Endothelial cell of umbilical vein (primary cell): ENCODE data around the gene SH3BP2. TPM values are rescaled to one million over a fixed set of nuclear protein-coding genes. Genes with fewer than 3 reads are reported as not detected.
"Not testable (repeated sequence)": the region's sequence is repeated elsewhere in the genome, so short reads cannot be mapped to it uniquely, and the experiment has no call there.

Source experiments
- BruUV-seq: library from RNA; stranded (reverse); fragments of 400-500 nt; replicated peaks from 2 replicates; lab custom pipeline; 2021; lab: Mats Ljungman, UMichigan
- CTCF ChIA-PET: fragments of 300-600, 350-600 bp; sonication (Branson Sonifier 250); formaldehyde crosslinking; loops from one replicate; lab custom pipeline; 2021; ENCODE audit warnings: antibody characterized with exemption, inconsistent platforms; lab: Charles Lee
- POLR2A ChIA-PET: fragments of 300-600, 350-600 bp; sonication (Branson Sonifier 250); formaldehyde crosslinking; loops from one replicate; lab custom pipeline; 2021; ENCODE audit warnings: antibody characterized with exemption, inconsistent platforms; lab: Charles Lee
- DNase-seq: peaks from one replicate; pipeline ENCODE4 v3.0.0-alpha.2; 2011; ENCODE audit warnings: low read depth, low spot score
- FAIRE-seq: peaks from 2 replicates; lab custom pipeline; 2011; peaks lifted over from hg19 to GRCh38; lab: Jason Lieb, UNC
- H2AFZ ChIP-seq: 2 replicates; pipeline ENCODE4 v1.6.0; 2012; ENCODE audit warnings: low read depth, low read length, control low read depth, inconsistent platforms
- H3K27ac ChIP-seq: 2 replicates; pipeline ENCODE4 v1.5.1; 2011; ENCODE audit warnings: low read depth, mild to moderate bottlenecking, control low read depth, low read length, moderate library complexity; ENCODE audit not compliant: insufficient read depth
- H3K27me3 ChIP-seq, 2 experiments: 2 replicates each; pipeline versions ENCODE4 v1.6.0 to v1.6.1; 2011; ENCODE audit warnings: low read length in 2 of 2, mixed read lengths in 1 of 2; ENCODE audit not compliant: control insufficient read depth in 2 of 2, insufficient read depth in 2 of 2
- H3K36me3 ChIP-seq, 2 experiments: 2 replicates in 1 of 2; 3 replicates in 1 of 2; pipeline ENCODE4 v1.5.1; 2011; ENCODE audit warnings: low read length in 2 of 2, mild to moderate bottlenecking in 1 of 2, moderate library complexity in 1 of 2; ENCODE audit not compliant: control insufficient read depth in 2 of 2, insufficient read depth in 2 of 2; ENCODE audit errors: extremely low read depth in 1 of 2
- H3K4me1 ChIP-seq: 3 replicates; pipeline ENCODE4 v1.5.1; 2011; ENCODE audit warnings: mild to moderate bottlenecking, low read length; ENCODE audit not compliant: control insufficient read depth, insufficient read depth; ENCODE audit errors: extremely low read depth
- H3K4me2 ChIP-seq: 2 replicates; pipeline ENCODE4 v1.6.1; 2011; ENCODE audit warnings: low read length, control low read depth, mixed read lengths; ENCODE audit not compliant: insufficient read depth
- H3K4me3 ChIP-seq, 3 experiments: fragments of 200-600 bp in 1 of 3; sonication (generic), shearing (Covaris generic) in 1 of 3; replicated peaks in 1 of 3; 2 replicates each; pipeline ENCODE4 v1.5.1; 2011 to 2016; ENCODE audit warnings: control low read depth in 3 of 3, low read length in 3 of 3, mild to moderate bottlenecking in 2 of 3, inconsistent platforms in 1 of 3, low read depth in 1 of 3, moderate library complexity in 1 of 3; ENCODE audit not compliant: insufficient read depth in 1 of 3
- H3K79me2 ChIP-seq: 2 replicates; pipeline ENCODE4 v1.6.0; 2012; ENCODE audit warnings: low read length, inconsistent platforms; ENCODE audit not compliant: control insufficient read depth, insufficient read depth
- H3K9ac ChIP-seq: replicated peaks from 2 replicates; pipeline ENCODE3; 2011; ENCODE audit warnings: low read length, control low read depth; ENCODE audit not compliant: insufficient read depth; ENCODE audit errors: extremely low read depth
- H3K9me1 ChIP-seq: replicated peaks from 3 replicates; pipeline ENCODE4 v1.6.0; 2011; ENCODE audit warnings: mild to moderate bottlenecking, low read length; ENCODE audit not compliant: control insufficient read depth, insufficient read depth; ENCODE audit errors: extremely low read depth
- H3K9me3 ChIP-seq: replicated peaks from 2 replicates; pipeline ENCODE4 v1.5.1; 2012; ENCODE audit warnings: low read length, inconsistent platforms; ENCODE audit not compliant: control insufficient read depth, insufficient read depth
- H4K20me1 ChIP-seq: replicated peaks from 2 replicates; pipeline ENCODE3; 2011; ENCODE audit warnings: mild to moderate bottlenecking, low read length; ENCODE audit not compliant: control insufficient read depth, insufficient read depth; ENCODE audit errors: extremely low read depth
- EZH2 ChIP-seq: IDR thresholded peaks from 2 replicates; pipeline ENCODE4 v1.6.1; 2012; ENCODE audit warnings: borderline replicate concordance, low read depth, mild to moderate bottlenecking, moderate library complexity, low read length, inconsistent platforms; ENCODE audit not compliant: severe bottlenecking
- FOS ChIP-seq: IDR thresholded peaks from 2 replicates; pipeline ENCODE4 v1.6.1; 2011; ENCODE audit warnings: mild to moderate bottlenecking, low read length, moderate library complexity, borderline replicate concordance; ENCODE audit not compliant: insufficient read depth
- GATA2 ChIP-seq: IDR thresholded peaks from 2 replicates; pipeline ENCODE4 v1.7.0; 2011; ENCODE audit warnings: low read depth, mild to moderate bottlenecking, moderate library complexity, mixed read lengths, low read length; ENCODE audit not compliant: insufficient read length, insufficient read depth
- JUN ChIP-seq: IDR thresholded peaks from 2 replicates; pipeline ENCODE4 v1.6.1; 2011; ENCODE audit warnings: borderline replicate concordance, low read depth; ENCODE audit not compliant: insufficient read length, insufficient read depth
- MAX ChIP-seq: IDR thresholded peaks from 2 replicates; pipeline ENCODE4 v1.6.1; 2011; ENCODE audit not compliant: insufficient read depth, insufficient read length
- MYC ChIP-seq: IDR thresholded peaks from one replicate; pipeline ENCODE4 v1.6.1; 2011; ENCODE audit warnings: mild to moderate bottlenecking, low read depth, low read length
- POLR2A ChIP-seq: IDR thresholded peaks from 2 replicates; pipeline ENCODE4 v1.6.1; 2012; ENCODE audit warnings: low read depth, mild to moderate bottlenecking, control low read depth, low read length
- POLR2AphosphoS5 ChIP-seq: IDR thresholded peaks from 2 replicates; pipeline ENCODE4 v1.6.1; 2012; ENCODE audit warnings: low read depth, mild to moderate bottlenecking, control low read depth, low read length, moderate library complexity; ENCODE audit not compliant: insufficient read depth
- dilution Hi-C: fragments of 300-500 bp; cut with MboI; formaldehyde crosslinking; loops from one replicate; pipeline ENCODE4 v1.15.0; 2019; ENCODE audit warnings: low sequenced_read_pairs; ENCODE audit not compliant: extremely low pct_ligation_motif_present
- intact Hi-C: fragments of 100-400 bp; cut with micrococcal nuclease; formaldehyde crosslinking; loops from one replicate; pipeline ENCODE4 v1.10.0; 2022
- polyA plus RNA-seq, 4 experiments: library from polyadenylated mRNA; depleted of rRNA in 3 of 4; stranded (reverse) in 3 of 4; unstranded in 1 of 4; fragments of >200 nt; gene quantifications; 2 replicates each; pipeline versions ENCODE4 v1.2.1 to v1.2.3, GENCODE V29; 2011 to 2012; ENCODE audit warnings: missing spikeins in 1 of 4
- total RNA-seq: library from RNA; stranded (reverse); gene quantifications from 2 replicates; pipeline ENCODE4 v1.2.3, GENCODE V29; 2021
- TF ChIP-seq, protein P1 (sequence below), 2 donors: IDR thresholded peaks; 1 replicate in 1 of 2; 2 replicates in 1 of 2; pipeline ENCODE4 v1.5.1; 2011; ENCODE audit warnings: low read length in 2 of 2, mild to moderate bottlenecking in 2 of 2, moderate library complexity in 2 of 2, control low read depth in 1 of 2, inconsistent platforms in 1 of 2, low read depth in 1 of 2; ENCODE audit not compliant: insufficient read depth in 1 of 2; ENCODE audit errors: extremely low read depth in 1 of 2

Gene SH3BP2
- total and polyA plus RNA-seq, 2 donors (not counting 3 experiments of a cell fraction or from before 2014, with no cell fraction given), result 69.2 to 73.9 TPM

GRCh38 chr4:2768921-2769336, 24.0 kb upstream of the SH3BP2 start:
- Histone ChIP-seq H2AFZ (no peak overlapping the region), H3K4me3 (no peak overlapping the region), H3K4me1 (peaks cover under 1% of the 10 kb centered on the region), H3K27ac (no peak overlapping the region), H4K20me1 (no peaks in the 10 kb centered on the region), H3K9me3 (no peaks in the 10 kb centered on the region), H3K36me3 (no peaks in the 10 kb centered on the region), H3K9me1 (no peaks in the 10 kb centered on the region), H3K4me2 (no peak overlapping the region), H3K9ac (no peak overlapping the region), H3K79me2 (no peaks in the 10 kb centered on the region), H3K27me3 (peaks cover 0 to 1% of the 10 kb centered on the region in 2 experiments)
- FAIRE-seq (no peak), DNase-seq (no peak)
- dilution Hi-C loops (no loop called here), intact Hi-C loops (no loop called here)
- no TSS peak for BruUV-seq
- TF ChIP-seq POLR2AphosphoS5 (no peak), JUN (no peak)
- ChIA-PET CTCF (interaction anchor here (1.2 kb wide), 1 partner anchor 15 kb away, joined by 4 read pairs; no protein-coding TSS in a partner anchor), POLR2A (no interaction called here)

- Histone ChIP-seq H3K4me1 (no peaks in the 10 kb centered on the region), H3K9ac (no peak overlapping the region), H3K36me3 (no peaks in the 10 kb centered on the region), H2AFZ (no peak overlapping the region), H4K20me1 (no peaks in the 10 kb centered on the region), H3K4me3 (no peak overlapping the region), H3K9me3 (no peaks in the 10 kb centered on the region), H3K27ac (no peak overlapping the region), H3K79me2 (no peaks in the 10 kb centered on the region), H3K4me2 (no peak overlapping the region), H3K27me3 (peaks cover 0 to 1% of the 10 kb centered on the region in 2 experiments), H3K9me1 (no peaks in the 10 kb centered on the region)
- ChIA-PET CTCF (interaction anchor here (1.1 kb wide), 1 partner anchor 42 kb away, joined by 4 read pairs; no protein-coding TSS in a partner anchor), POLR2A (no interaction called here)
- intact Hi-C loops, result no loop called here
- FAIRE-seq (peak; percentile 12), DNase-seq (no peak)
- no peak for TF ChIP-seq POLR2A
- no peak for TF ChIP-seq GATA2
- no peak for TF ChIP-seq POLR2AphosphoS5
- no peak for TF ChIP-seq FOS
- TF ChIP-seq, protein P1, sequence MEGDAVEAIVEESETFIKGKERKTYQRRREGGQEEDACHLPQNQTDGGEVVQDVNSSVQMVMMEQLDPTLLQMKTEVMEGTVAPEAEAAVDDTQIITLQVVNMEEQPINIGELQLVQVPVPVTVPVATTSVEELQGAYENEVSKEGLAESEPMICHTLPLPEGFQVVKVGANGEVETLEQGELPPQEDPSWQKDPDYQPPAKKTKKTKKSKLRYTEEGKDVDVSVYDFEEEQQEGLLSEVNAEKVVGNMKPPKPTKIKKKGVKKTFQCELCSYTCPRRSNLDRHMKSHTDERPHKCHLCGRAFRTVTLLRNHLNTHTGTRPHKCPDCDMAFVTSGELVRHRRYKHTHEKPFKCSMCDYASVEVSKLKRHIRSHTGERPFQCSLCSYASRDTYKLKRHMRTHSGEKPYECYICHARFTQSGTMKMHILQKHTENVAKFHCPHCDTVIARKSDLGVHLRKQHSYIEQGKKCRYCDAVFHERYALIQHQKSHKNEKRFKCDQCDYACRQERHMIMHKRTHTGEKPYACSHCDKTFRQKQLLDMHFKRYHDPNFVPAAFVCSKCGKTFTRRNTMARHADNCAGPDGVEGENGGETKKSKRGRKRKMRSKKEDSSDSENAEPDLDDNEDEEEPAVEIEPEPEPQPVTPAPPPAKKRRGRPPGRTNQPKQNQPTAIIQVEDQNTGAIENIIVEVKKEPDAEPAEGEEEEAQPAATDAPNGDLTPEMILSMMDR (IDR thresholded peaks at IDR 0.05; ENCODE audit: extremely low read depth in 1 of 2, insufficient read depth in 1 of 2, low read depth in 1 of 2, low read length in 2 of 2), result no peak
- TF ChIP-seq MAX, result no peak
- TF ChIP-seq EZH2, result no peak
- no peak for TF ChIP-seq JUN
- no peak for TF ChIP-seq MYC
- BruUV-seq, result no TSS peak
- dilution Hi-C loops, result no loop called here
Measured at GRCh38 chr4:2771264-2771663, 21.6 kb upstream of the SH3BP2 start.

DNA sequence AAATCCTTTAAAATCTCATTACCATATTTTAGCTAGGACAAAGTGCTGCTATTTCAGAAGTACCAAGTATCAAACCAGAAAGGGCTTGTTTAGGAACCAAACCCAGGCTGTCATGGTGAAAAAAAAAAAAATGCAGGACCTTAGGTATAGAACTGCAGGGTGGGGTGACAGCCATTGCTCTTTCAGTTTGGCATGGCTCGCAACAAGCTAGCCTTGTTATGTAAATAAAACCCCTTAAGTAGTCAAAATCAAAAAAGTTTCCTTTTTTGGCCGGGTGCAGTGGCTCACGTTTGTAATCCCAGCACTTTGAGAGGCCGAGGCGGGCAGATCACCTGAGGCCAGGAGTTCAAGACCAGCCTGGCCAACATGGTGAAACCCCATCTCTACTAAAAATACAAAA, 12.2 kb upstream of the SH3BP2 start:
- POLR2A ChIA-PET, result interaction anchor here (0.6 kb wide), 1 partner anchor 54 kb away, joined by 4 read pairs; no protein-coding TSS in a partner anchor
- CTCF ChIA-PET, FAIRE-seq: not testable (repeated sequence)

More for the DNA sequence above, 12.2 kb upstream of the SH3BP2 start:
- dilution Hi-C loops, H3K27ac ChIP-seq, H3K9ac ChIP-seq, BruUV-seq, H2AFZ ChIP-seq, H3K9me1 ChIP-seq, DNase-seq, H3K36me3 ChIP-seq, H3K4me2 ChIP-seq, H3K4me3 ChIP-seq, H4K20me1 ChIP-seq, H3K4me1 ChIP-seq, H3K79me2 ChIP-seq, H3K9me3 ChIP-seq, intact Hi-C loops: not testable (repeated sequence)
- H3K27me3 ChIP-seq, result peaks cover 10 to 14% of the 10 kb centered on the region in 2 experiments
